Vagina (tissue), 2 donors: ENCODE measurements around the gene CBX6.

Source experiments
- CTCF ChIP-seq, 3 experiments: fragments of 450-650 bp in 2 of 3; fragments of 200-600 bp in 1 of 3; sonication (generic) in 1 of 3; IDR thresholded peaks; one replicate each; pipeline ENCODE4 v1.5.1; 2017 to 2019; ENCODE audit warnings: antibody characterized with exemption in 3 of 3, mild to moderate bottlenecking in 2 of 3, moderate library complexity in 2 of 3
- POLR2A ChIP-seq, 2 donors: fragments of 450-650 bp; IDR thresholded peaks; one replicate each; pipeline ENCODE4 v1.6.1; 2017; ENCODE audit warnings: antibody characterized with exemption in 2 of 2, mild to moderate bottlenecking in 2 of 2, moderate library complexity in 2 of 2

DNA sequence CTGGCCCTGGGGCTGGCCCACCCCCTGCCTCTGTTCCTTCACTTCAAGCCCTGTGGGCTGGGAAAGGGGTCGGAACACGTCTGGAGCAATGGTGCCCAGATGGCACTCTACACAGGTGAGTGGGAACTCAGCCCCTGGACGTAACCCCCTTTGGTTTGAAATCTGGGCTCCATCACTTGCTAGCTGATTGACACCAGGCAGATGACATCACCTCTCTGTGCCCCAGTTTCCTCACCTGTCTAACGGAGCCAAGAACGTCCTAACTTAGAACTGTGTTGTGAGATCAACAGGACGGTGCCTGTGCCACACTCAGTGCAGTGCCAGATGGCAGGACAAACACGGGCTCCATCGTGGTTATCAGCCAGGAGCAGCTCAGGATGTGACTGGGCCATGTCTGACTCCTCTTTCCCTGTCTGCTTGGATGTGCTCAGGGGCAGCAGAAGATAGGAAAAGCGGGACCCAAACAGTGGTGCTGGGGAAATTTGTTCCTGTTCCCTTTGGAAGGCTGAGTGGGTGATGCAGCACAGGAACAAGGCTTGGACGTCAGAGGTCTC, 52.6 kb downstream of the CBX6 start:
- TF ChIP-seq POLR2A (IDR thresholded peaks at IDR 0.05): no peak
- no peak for TF ChIP-seq CTCF (IDR thresholded peaks at IDR 0.05)
